ENCODE measurements around the gene RXRA.

Gene RXRA

DNA sequence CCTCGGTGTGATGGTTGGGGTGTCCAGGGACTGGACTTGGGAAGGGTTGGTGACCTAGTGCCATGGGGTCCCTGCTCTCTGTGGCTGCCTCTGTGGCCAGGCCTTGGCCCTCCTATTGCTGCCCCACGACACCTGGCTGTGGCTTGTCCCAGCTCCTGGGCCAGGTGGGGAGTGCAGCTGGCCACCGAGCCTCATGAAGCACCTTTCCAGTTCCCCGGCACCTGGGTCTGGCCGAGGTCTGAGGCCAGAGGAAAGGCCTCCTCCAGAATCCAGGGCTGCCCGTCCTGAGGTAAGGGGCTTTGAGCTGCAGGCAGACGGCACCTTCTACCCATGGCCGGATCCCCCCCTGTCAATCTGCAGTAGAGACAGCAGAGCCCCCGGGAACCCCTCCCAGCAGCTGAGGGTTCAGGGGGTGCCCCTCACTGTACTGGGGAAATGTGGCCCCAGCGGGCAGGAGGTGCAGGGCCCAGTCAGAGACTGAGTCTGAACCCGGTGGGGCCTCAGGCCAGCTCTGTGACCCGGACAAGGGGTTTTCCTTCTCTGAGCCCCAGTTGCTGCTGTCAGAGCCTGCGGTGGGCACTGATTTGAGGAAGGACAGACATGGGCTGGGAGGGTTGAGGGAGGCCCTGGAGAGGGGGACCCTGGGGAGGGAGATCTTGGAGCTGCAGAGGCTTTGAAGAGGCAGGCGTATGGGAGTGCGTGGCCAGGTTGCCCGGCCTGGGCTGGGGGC, 54.5 kb downstream of the RXRA start:
- Histone ChIP-seq H3K4me1 (ENCODE audit: control insufficient read depth, insufficient read depth, low read length) (peaks cover 91% of the 10 kb centered on the region), H3K9me3 (ENCODE audit: control insufficient read depth in 2 of 2, low read length in 2 of 2) (no peaks in the 10 kb centered on the region), H3K9ac (ENCODE audit: low read length in 2 of 2) (no peak overlapping the region), H3K27ac (ENCODE audit: low read length) (peak overlapping the region; percentile 96), H3K27me3 (ENCODE audit: control insufficient read depth in 1 of 2, insufficient read depth in 2 of 2, low read length in 2 of 2) (no peaks in the 10 kb centered on the region), H3K4me3 (ENCODE audit: low read length in 2 of 2) (no peak overlapping the region), H3K36me3 (ENCODE audit: control insufficient read depth in 2 of 2, insufficient read depth in 2 of 2, low read length in 2 of 2) (no peaks in the 10 kb centered on the region)

DNA sequence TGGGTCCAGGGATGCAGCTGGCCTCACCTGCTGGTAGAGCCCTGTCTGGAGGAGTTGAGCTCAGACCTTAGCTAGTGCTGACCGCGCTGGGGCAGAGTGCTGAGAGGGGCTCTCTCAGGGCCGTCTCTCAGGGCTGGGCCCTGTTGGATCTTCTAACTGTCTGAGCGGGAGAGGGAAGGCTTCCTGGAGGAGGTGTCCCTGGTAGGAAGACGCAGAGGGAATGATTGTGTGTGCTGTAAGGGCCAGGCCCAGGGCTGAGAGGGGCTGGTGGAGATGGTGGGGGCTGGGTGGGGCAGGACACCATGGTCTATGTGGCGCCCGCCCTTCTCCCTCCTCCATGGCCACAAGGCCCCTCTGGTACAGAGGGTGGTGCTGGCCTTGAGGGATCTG, 55.0 kb downstream of the RXRA start:
- Histone ChIP-seq H3K4me1 (ENCODE audit: control insufficient read depth, insufficient read depth, low read length) (peaks cover 92% of the 10 kb centered on the region), H3K36me3 (ENCODE audit: control insufficient read depth in 2 of 2, insufficient read depth in 2 of 2, low read length in 2 of 2) (no peaks in the 10 kb centered on the region), H3K4me3 (ENCODE audit: low read length in 2 of 2) (no peak overlapping the region), H3K9ac (ENCODE audit: low read length in 2 of 2) (no peak overlapping the region), H3K27me3 (ENCODE audit: control insufficient read depth in 1 of 2, insufficient read depth in 2 of 2, low read length in 2 of 2) (no peaks in the 10 kb centered on the region), H3K9me3 (ENCODE audit: control insufficient read depth in 2 of 2, low read length in 2 of 2) (no peaks in the 10 kb centered on the region), H3K27ac (ENCODE audit: low read length) (no peak overlapping the region)

DNA sequence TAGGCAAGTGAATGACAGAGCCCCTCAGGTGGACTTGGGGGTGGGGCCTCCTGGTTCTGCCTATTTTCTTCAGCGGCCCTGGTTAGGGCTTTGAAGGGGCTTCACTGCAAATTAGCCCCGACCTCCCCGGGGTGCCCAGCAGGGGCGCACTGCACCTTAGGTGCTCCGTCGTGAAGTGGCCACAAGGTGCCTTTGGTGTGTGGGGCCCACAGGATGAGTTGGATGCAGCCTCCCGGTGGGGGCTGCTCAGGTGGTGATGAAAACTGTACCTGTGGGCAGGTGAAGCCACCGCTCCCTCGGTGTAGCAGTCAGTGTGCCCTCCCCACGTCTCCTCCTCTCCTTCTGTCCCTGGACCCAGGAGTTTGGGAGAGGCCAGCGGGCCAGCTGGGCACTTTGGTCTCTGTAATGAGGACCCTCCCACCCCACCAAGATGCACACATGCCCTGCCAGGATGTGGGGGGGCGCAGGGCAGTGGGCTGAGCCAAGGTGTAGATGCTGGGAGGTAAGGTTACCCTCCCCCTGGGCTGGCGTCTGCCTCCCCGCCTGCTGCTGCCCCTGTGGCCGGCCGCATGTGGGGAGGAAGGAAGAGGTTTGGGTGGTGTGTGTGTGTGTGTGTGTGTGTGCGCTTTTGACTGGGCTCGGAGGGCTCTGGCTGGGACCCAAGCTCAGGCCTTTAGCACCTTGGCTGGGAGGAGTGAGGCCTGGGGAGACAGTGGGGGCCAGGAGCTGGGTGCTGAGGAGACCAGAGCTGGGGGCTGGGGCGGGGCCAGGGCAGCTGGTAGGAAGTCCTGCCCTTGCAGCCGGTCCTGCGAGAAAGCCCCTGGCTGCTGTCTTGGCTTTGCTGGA, 55.6 kb downstream of the RXRA start:
- H3K27me3 ChIP-seq (ENCODE audit: control insufficient read depth in 1 of 2, insufficient read depth in 2 of 2, low read length in 2 of 2): no peaks in the 10 kb centered on the region
- no peak overlapping the region for H3K27ac ChIP-seq (ENCODE audit: low read length)
- H3K9ac ChIP-seq (ENCODE audit: low read length in 2 of 2): no peak overlapping the region
- H3K9me3 ChIP-seq (ENCODE audit: control insufficient read depth in 2 of 2, low read length in 2 of 2): no peaks in the 10 kb centered on the region
- peaks cover 92% of the 10 kb centered on the region for H3K4me1 ChIP-seq (ENCODE audit: control insufficient read depth, insufficient read depth, low read length)
- H3K4me3 ChIP-seq (ENCODE audit: low read length in 2 of 2): peak overlapping the region in 1 of 2 donors; percentile 40
- no peaks in the 10 kb centered on the region for H3K36me3 ChIP-seq (ENCODE audit: control insufficient read depth in 2 of 2, insufficient read depth in 2 of 2, low read length in 2 of 2)

DNA sequence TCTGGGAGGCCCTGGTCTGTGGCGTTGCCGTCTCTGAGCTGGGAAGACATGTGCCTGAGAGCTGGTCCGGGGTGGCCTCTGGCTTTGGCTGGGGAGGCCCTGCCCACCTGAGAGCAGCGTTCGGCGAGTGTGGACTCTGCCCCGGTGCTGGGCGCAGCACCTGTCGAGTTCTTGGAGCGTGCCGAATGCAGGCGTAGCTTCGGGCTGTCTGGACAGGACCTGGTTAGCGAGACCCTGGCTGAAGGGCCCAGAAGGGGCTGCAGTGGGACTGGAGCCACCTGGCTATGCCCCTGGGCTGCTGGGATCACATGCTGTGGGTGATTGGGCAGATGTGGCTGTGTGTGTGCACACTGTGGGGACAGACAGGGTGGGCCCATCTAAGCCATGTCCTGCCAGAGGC, 56.5 kb downstream of the RXRA start:
- peaks cover 92% of the 10 kb centered on the region for H3K4me1 ChIP-seq (ENCODE audit: control insufficient read depth, insufficient read depth, low read length)
- H3K9ac ChIP-seq (ENCODE audit: low read length in 2 of 2): peak overlapping the region in 1 of 2 donors; percentile 21
- no peak overlapping the region for H3K4me3 ChIP-seq (ENCODE audit: low read length in 2 of 2)
- no peak overlapping the region for H3K27ac ChIP-seq (ENCODE audit: low read length)
- H3K9me3 ChIP-seq (ENCODE audit: control insufficient read depth in 2 of 2, low read length in 2 of 2): no peaks in the 10 kb centered on the region
- H3K36me3 ChIP-seq (ENCODE audit: control insufficient read depth in 2 of 2, insufficient read depth in 2 of 2, low read length in 2 of 2): no peaks in the 10 kb centered on the region
- H3K27me3 ChIP-seq (ENCODE audit: control insufficient read depth in 1 of 2, insufficient read depth in 2 of 2, low read length in 2 of 2): no peaks in the 10 kb centered on the region

DNA sequence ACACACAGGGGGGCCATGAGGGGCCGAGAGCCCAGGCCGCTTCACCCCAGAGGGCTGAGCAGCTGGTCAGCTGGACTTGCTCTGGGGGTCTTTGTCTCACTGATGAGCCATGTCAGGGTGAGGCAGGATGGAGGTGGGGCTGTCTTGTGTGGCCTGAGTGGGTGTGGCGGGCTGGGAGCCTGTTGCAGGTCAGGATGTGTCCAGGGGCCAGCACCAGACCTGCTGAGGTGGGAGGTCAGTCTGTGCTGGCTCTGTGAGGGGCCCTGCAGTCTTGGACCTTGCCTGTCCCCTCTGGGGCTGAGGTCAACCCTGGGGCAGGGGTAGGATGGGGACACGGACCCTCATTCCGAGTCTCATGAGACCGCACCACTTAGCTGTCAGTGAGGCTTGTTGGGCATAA, 56.9 kb downstream of the RXRA start:
- H3K4me1 ChIP-seq (ENCODE audit: control insufficient read depth, insufficient read depth, low read length): peaks cover 92% of the 10 kb centered on the region
- no peaks in the 10 kb centered on the region for H3K27me3 ChIP-seq (ENCODE audit: control insufficient read depth in 1 of 2, insufficient read depth in 2 of 2, low read length in 2 of 2)
- H3K27ac ChIP-seq (ENCODE audit: low read length): peak overlapping the region; percentile 11
- H3K36me3 ChIP-seq (ENCODE audit: control insufficient read depth in 2 of 2, insufficient read depth in 2 of 2, low read length in 2 of 2): no peaks in the 10 kb centered on the region
- peak overlapping the region in 1 of 2 donors; percentile 21 for H3K9ac ChIP-seq (ENCODE audit: low read length in 2 of 2)
- H3K9me3 ChIP-seq (ENCODE audit: control insufficient read depth in 2 of 2, low read length in 2 of 2): no peaks in the 10 kb centered on the region
- H3K4me3 ChIP-seq (ENCODE audit: low read length in 2 of 2): no peak overlapping the region

DNA sequence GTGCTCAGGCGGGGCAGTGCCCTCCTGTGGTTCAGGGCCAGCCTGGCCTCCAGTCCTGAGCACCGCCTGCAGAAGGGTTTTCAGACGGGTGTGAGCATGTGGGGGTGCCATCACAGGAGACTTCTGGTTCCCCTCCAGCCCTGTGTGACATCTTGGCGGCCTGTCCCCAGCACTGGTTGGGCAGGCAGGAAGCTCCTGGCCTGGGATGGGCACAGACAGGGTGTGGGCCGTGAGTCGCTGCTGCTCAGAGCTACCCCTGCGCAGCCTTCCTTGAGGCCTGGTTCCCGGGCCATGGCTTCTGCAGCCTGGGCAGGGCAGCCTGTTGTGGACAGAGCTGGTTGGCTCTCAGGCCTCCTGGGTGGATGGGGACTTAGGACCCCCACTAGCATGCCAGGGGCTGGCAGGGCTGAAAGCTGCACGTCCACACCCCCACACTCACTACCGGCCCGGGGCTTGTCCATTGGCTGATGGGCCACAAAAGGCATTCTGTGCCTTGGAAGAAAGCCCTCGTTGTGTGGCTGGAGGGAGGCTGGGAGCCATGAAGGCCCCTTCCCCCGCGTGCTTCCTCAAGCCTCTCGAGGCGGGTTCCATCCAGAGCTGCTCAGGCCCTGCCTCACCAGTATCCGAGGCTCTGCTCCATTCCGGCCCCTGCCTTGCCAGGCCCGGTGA, 58.7 kb downstream of the RXRA start:
- Histone ChIP-seq H3K9me3 (ENCODE audit: control insufficient read depth in 2 of 2, low read length in 2 of 2) (no peaks in the 10 kb centered on the region), H3K9ac (ENCODE audit: low read length in 2 of 2) (no peak overlapping the region), H3K36me3 (ENCODE audit: control insufficient read depth in 2 of 2, insufficient read depth in 2 of 2, low read length in 2 of 2) (no peaks in the 10 kb centered on the region), H3K4me3 (ENCODE audit: low read length in 2 of 2) (no peak overlapping the region), H3K27ac (ENCODE audit: low read length) (peak overlapping the region; percentile 97), H3K27me3 (ENCODE audit: control insufficient read depth in 1 of 2, insufficient read depth in 2 of 2, low read length in 2 of 2) (no peaks in the 10 kb centered on the region), H3K4me1 (ENCODE audit: control insufficient read depth, insufficient read depth, low read length) (peaks cover 92% of the 10 kb centered on the region)

DNA sequence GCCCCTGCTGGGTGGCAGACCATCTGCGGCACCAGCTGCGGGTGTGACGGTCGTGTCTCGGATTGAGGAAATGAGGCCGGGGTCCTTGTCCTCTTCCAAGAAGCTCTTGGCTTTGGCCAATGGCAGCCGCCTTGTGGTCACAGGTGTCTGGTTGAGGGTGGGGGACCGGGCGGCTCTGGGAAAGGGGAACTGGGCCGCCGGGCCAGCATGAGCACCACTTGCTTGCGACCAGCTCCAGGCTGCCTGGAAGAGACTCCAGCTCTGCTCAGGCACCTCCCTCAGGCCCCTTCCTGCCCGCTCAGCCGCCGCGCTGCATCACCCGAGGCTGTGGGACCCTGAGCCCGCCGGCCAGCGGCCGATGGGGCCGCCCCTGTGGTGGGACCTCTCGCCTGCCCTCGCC, 59.7 kb downstream of the RXRA start:
- Histone ChIP-seq H3K27ac (ENCODE audit: low read length) (peak overlapping the region; percentile 97), H3K4me1 (ENCODE audit: control insufficient read depth, insufficient read depth, low read length) (peaks cover 100% of the 10 kb centered on the region), H3K27me3 (ENCODE audit: control insufficient read depth in 1 of 2, insufficient read depth in 2 of 2, low read length in 2 of 2) (no peaks in the 10 kb centered on the region), H3K9me3 (ENCODE audit: control insufficient read depth in 2 of 2, low read length in 2 of 2) (no peaks in the 10 kb centered on the region), H3K9ac (ENCODE audit: low read length in 2 of 2) (no peak overlapping the region), H3K4me3 (ENCODE audit: low read length in 2 of 2) (no peak overlapping the region), H3K36me3 (ENCODE audit: control insufficient read depth in 2 of 2, insufficient read depth in 2 of 2, low read length in 2 of 2) (no peaks in the 10 kb centered on the region)

DNA sequence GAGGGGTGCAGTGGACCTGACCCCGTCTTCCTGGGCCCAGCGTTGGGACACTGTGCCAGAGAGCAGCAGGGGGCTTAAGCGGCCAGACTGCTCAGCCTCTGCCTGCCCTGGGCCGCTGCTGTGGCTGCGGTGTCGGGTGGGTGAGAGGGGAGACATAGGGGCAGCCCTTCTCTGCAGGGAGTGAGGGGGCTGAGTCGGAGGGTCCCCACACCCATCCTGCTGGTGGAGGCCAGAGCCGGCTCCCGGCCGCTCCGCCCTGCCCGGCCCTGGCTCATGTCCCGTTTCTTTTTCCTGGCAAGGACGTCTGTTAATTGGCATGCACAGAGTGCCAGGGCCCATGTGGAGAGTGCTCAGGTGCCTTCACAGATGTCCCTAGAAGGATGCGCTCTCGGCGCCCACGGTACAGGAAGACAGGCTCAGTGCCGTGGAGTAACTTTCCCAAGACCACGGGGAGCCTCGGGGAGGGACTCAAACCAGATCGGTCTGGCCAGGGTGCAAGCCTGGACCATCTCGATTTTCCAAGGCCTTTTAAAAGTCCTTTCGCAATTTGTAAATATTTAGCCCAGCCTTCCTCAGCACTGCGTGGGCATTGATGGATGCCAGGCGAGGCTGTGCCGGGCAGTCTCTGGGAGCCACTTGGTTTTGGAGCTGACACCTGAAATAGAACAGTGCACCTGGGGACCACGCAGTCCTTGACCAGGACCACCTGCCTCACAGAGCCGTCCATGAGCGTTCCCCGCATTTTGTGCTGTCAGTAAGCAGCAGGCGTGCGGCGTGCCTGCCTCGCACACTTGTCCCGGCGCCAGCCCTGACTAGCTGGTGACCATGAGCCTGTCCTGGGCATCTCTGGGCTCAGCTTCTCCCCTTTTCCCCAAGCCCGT, 60.9 kb downstream of the RXRA start:
- no peaks in the 10 kb centered on the region for H3K9me3 ChIP-seq (ENCODE audit: control insufficient read depth in 2 of 2, low read length in 2 of 2)
- H3K27ac ChIP-seq (ENCODE audit: low read length): peak overlapping the region; percentile 97
- peak overlapping the region; percentile 33 to 54 for H3K4me3 ChIP-seq (ENCODE audit: low read length in 2 of 2)
- H3K9ac ChIP-seq (ENCODE audit: low read length in 2 of 2): peak overlapping the region; percentile 60 to 69
- no peaks in the 10 kb centered on the region for H3K27me3 ChIP-seq (ENCODE audit: control insufficient read depth in 1 of 2, insufficient read depth in 2 of 2, low read length in 2 of 2)
- H3K4me1 ChIP-seq (ENCODE audit: control insufficient read depth, insufficient read depth, low read length): peaks cover 98% of the 10 kb centered on the region
- H3K36me3 ChIP-seq (ENCODE audit: control insufficient read depth in 2 of 2, insufficient read depth in 2 of 2, low read length in 2 of 2): no peaks in the 10 kb centered on the region

DNA sequence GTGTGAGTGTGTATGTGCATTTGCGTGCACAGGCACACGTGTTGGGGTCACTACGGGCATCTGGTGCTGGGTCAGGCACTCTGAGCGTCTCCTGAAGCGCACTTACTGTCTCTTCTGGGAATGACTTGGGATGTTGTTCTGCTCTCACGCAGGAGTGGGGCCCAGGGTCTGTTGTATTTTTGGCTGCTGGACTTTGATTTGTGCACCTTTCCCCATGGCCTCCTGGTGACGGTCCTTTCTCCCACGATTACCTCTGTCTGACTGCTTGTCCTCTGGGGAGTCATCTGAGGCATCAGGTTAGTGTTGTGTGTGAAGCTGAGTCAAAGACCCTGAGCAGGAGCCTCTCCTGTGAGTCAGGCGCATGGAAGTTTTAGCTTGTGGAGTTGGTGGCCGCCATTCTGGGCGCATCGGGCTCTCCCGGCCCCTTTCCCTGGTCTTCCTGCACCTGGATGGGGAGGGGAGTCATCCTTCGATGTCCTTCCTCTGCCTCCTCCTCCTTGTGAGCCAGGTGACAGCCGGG, 62.1 kb downstream of the RXRA start:
- peaks cover 91% of the 10 kb centered on the region for H3K4me1 ChIP-seq (ENCODE audit: control insufficient read depth, insufficient read depth, low read length)
- no peaks in the 10 kb centered on the region for H3K27me3 ChIP-seq (ENCODE audit: control insufficient read depth in 1 of 2, insufficient read depth in 2 of 2, low read length in 2 of 2)
- H3K4me3 ChIP-seq (ENCODE audit: low read length in 2 of 2): peak overlapping the region in 1 of 2 donors; percentile 54
- peak overlapping the region in 1 of 2 donors; percentile 21 for H3K9ac ChIP-seq (ENCODE audit: low read length in 2 of 2)
- no peaks in the 10 kb centered on the region for H3K36me3 ChIP-seq (ENCODE audit: control insufficient read depth in 2 of 2, insufficient read depth in 2 of 2, low read length in 2 of 2)
- H3K27ac ChIP-seq (ENCODE audit: low read length): peak overlapping the region; percentile 97
- no peaks in the 10 kb centered on the region for H3K9me3 ChIP-seq (ENCODE audit: control insufficient read depth in 2 of 2, low read length in 2 of 2)

DNA sequence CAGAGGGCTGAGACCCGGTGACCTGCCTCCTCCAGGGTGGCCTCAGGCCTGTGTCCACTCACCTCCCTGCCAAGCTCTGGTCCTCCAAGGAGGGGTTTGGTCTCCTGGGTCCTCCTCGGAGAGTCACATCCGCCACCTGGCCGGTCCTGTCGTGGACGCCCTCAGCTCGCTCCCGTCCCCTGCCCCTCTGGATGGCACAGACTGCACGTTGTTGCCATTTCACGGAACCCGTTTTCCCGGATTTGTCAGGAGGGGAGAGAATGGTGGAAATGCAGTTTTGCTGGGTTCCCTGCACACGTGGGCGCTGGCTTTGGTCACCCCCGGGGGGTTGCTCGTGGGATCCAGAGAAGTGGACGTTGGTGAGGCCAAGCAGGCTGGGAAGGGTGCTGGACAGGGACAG, 62.7 kb downstream of the RXRA start:
- peak overlapping the region in 1 of 2 donors; percentile 5 for H3K9ac ChIP-seq (ENCODE audit: low read length in 2 of 2)
- H3K4me1 ChIP-seq (ENCODE audit: control insufficient read depth, insufficient read depth, low read length): peaks cover 88% of the 10 kb centered on the region
- H3K9me3 ChIP-seq (ENCODE audit: control insufficient read depth in 2 of 2, low read length in 2 of 2): no peaks in the 10 kb centered on the region
- no peaks in the 10 kb centered on the region for H3K27me3 ChIP-seq (ENCODE audit: control insufficient read depth in 1 of 2, insufficient read depth in 2 of 2, low read length in 2 of 2)
- H3K4me3 ChIP-seq (ENCODE audit: low read length in 2 of 2): no peak overlapping the region
- H3K27ac ChIP-seq (ENCODE audit: low read length): peak overlapping the region; percentile 97
- no peaks in the 10 kb centered on the region for H3K36me3 ChIP-seq (ENCODE audit: control insufficient read depth in 2 of 2, insufficient read depth in 2 of 2, low read length in 2 of 2)
